GM23338 (cell line): ENCODE measurements around the gene HSDL2. TPM values are rescaled to one million over a fixed set of nuclear protein-coding genes. Genes with fewer than 3 reads are reported as not detected.

Source experiments
- ATAC-seq: fragments of 200-7000 bp; cut with Tn5 transposase; 3 replicates; pipeline ENCODE4 v1.9.1; 2020
- DNase-seq: peaks from one replicate; pipeline ENCODE4 v3.0.0-alpha.2; 2015; ENCODE audit warnings: low spot score
- H2AFZ ChIP-seq: fragments of 200-600 bp; sonication (generic); 2 replicates; pipeline ENCODE4 v1.8.0; 2016; ENCODE audit warnings: antibody characterized with exemption, mild to moderate bottlenecking, moderate library complexity
- H3F3A ChIP-seq: fragments of 200-600 bp; sonication (generic); replicated peaks from 2 replicates; pipeline ENCODE4 v1.8.0; 2017; ENCODE audit warnings: antibody characterized with exemption, mixed run types, low read depth
- H3K27ac ChIP-seq: fragments of 200-600 bp; sonication (generic); 2 replicates; pipeline ENCODE4 v1.6.1; 2016; ENCODE audit warnings: low read depth
- H3K27me3 ChIP-seq: fragments of 200-600 bp; sonication (generic); 2 replicates; pipeline ENCODE4 v1.8.0; 2016; ENCODE audit warnings: mild to moderate bottlenecking, mixed run types, moderate library complexity; ENCODE audit not compliant: insufficient read depth
- H3K36me3 ChIP-seq: fragments of 200-600 bp; sonication (generic); 2 replicates; pipeline ENCODE4 v1.8.0; 2016; ENCODE audit warnings: mild to moderate bottlenecking; ENCODE audit not compliant: insufficient read depth
- H3K4me1 ChIP-seq: fragments of 200-600 bp; sonication (generic); 2 replicates; pipeline ENCODE4 v1.8.0; 2016; ENCODE audit warnings: mild to moderate bottlenecking, moderate library complexity; ENCODE audit not compliant: insufficient read depth
- H3K4me2 ChIP-seq: fragments of 200-600 bp; sonication (generic); 2 replicates; pipeline ENCODE4 v1.7.1; 2017; ENCODE audit warnings: mixed run types
- H3K4me3 ChIP-seq: fragments of 200-600 bp; sonication (generic); 2 replicates; pipeline ENCODE4 v1.6.1; 2016; ENCODE audit warnings: mixed run types
- H3K79me2 ChIP-seq: fragments of 200-600 bp; sonication (generic); replicated peaks from 2 replicates; pipeline ENCODE4 v1.8.0; 2017; ENCODE audit warnings: mild to moderate bottlenecking; ENCODE audit not compliant: insufficient read depth
- H3K9me2 ChIP-seq: fragments of 200-600 bp; sonication (generic); 2 replicates; pipeline ENCODE4 v1.8.0; 2017; ENCODE audit not compliant: insufficient read depth
- H4K20me1 ChIP-seq: fragments of 200-600 bp; sonication (generic); replicated peaks from 2 replicates; pipeline ENCODE4 v1.8.0; 2017; ENCODE audit warnings: mild to moderate bottlenecking; ENCODE audit not compliant: insufficient read depth
- H3K27ac Mint-ChIP-seq: 2 replicates; pipeline ENCODE4 v1.8.0; 2020; ENCODE audit warnings: inconsistent platforms, mild to moderate bottlenecking, moderate library complexity, mixed read lengths
- H3K27me3 Mint-ChIP-seq: 3 replicates; pipeline ENCODE4 v1.8.0; 2022; ENCODE audit warnings: low read depth, mild to moderate bottlenecking, moderate library complexity, mixed read lengths, inconsistent platforms; ENCODE audit not compliant: insufficient read depth, poor library complexity
- H3K36me3 Mint-ChIP-seq: 3 replicates; pipeline ENCODE4 v1.8.0; 2021; ENCODE audit warnings: low read depth, mild to moderate bottlenecking, inconsistent platforms, moderate library complexity, mixed read lengths
- H3K4me1 Mint-ChIP-seq: 3 replicates; pipeline ENCODE4 v1.8.0; 2020; ENCODE audit warnings: mild to moderate bottlenecking, inconsistent platforms, mixed read lengths
- H3K4me3 Mint-ChIP-seq: 3 replicates; pipeline ENCODE4 v1.8.0; 2021; ENCODE audit warnings: moderate library complexity, mild to moderate bottlenecking, inconsistent platforms, mixed read lengths
- H3K9me3 Mint-ChIP-seq: 3 replicates; pipeline ENCODE4 v1.8.0; 2020; ENCODE audit warnings: moderate library complexity, mild to moderate bottlenecking, inconsistent platforms, mixed read lengths
- CTCF ChIP-seq, 2 experiments: fragments of 200-600 bp in 1 of 2; sonication (generic) in 1 of 2; conservative IDR thresholded peaks; 2 replicates each; pipeline versions ENCODE4 v1.5.1 to v1.6.1; 2016 to 2017; ENCODE audit warnings: antibody characterized with exemption in 2 of 2, low read depth in 2 of 2, mild to moderate bottlenecking in 2 of 2, moderate library complexity in 1 of 2
- EZH2 ChIP-seq: fragments of 200-600 bp; sonication (generic); IDR thresholded peaks from one replicate; pipeline ENCODE4 v1.8.0; 2017; ENCODE audit warnings: antibody characterized with exemption, mild to moderate bottlenecking, low read depth; ENCODE audit not compliant: unreplicated experiment
- EZH2phosphoT487 ChIP-seq: fragments of 200-600 bp; sonication (generic); IDR thresholded peaks from one replicate; pipeline ENCODE4 v1.8.1; 2018; ENCODE audit warnings: antibody characterized with exemption; ENCODE audit not compliant: unreplicated experiment
- JUNB ChIP-seq: IDR thresholded peaks from one replicate; pipeline ENCODE4 v1.6.1; 2016; ENCODE audit warnings: antibody characterized with exemption; ENCODE audit not compliant: unreplicated experiment
- REST ChIP-seq: IDR thresholded peaks from one replicate; pipeline ENCODE4 v1.6.1; 2018; ENCODE audit warnings: antibody characterized with exemption; ENCODE audit not compliant: unreplicated experiment
- ZNF331 ChIP-seq: fragments of 250-450 bp; sonication (Bioruptor Pico); IDR thresholded peaks from 2 replicates; pipeline ENCODE4 v1.5.0; 2020; ENCODE audit warnings: low read depth, mild to moderate bottlenecking, moderate library complexity
- polyA plus RNA-seq: library from polyadenylated mRNA; unstranded; fragments of >200 nt; fragmentation: Nextera tagmentation; extraction: Ambion mirVana; gene quantifications from 2 replicates; pipeline ENCODE4 v1.2.1, GENCODE V29; 2016
- total RNA-seq: library from RNA; depleted of rRNA; stranded (reverse); fragments of >200 nt; shearing (Covaris generic); gene quantifications from 2 replicates; pipeline ENCODE4 v1.2.3, GENCODE V29; 2014

Gene HSDL2
- total and polyA plus RNA-seq, 2 experiments from 2014 or later = 11.4 to 15.3 TPM

GRCh38 chr9:112446526-112446925, 66.6 kb downstream of the HSDL2 start:
- Histone ChIP-seq H3K27ac (no peak overlapping the region), H2AFZ (no peak overlapping the region), H3F3A (no peaks in the 10 kb centered on the region), H3K4me1 (no peaks in the 10 kb centered on the region), H3K36me3 (no peaks in the 10 kb centered on the region), H3K79me2 (no peaks in the 10 kb centered on the region), H3K9me2 (no peaks in the 10 kb centered on the region), H3K4me3 (no peak overlapping the region), H4K20me1 (no peaks in the 10 kb centered on the region), H3K27me3 (no peaks in the 10 kb centered on the region), H3K4me2 (no peak overlapping the region)
- no peak for TF ChIP-seq REST
- TF ChIP-seq CTCF (conservative IDR thresholded peaks at IDR 0.05; ENCODE audit: low read depth in 2 of 2) = no peak
- no peak for TF ChIP-seq EZH2
- no peak for TF ChIP-seq ZNF331 (CRISPR knock-in tag)
- no peak for TF ChIP-seq JUNB
- Mint-ChIP-seq H3K27me3 (no peaks in the 10 kb centered on the region), H3K4me3 (no peak overlapping the region), H3K36me3 (no peaks in the 10 kb centered on the region), H3K9me3 (no peaks in the 10 kb centered on the region), H3K4me1 (no peaks in the 10 kb centered on the region), H3K27ac (no peak overlapping the region)
- no peak for DNase-seq
- no peak for ATAC-seq

GRCh38 chr9:112447283-112447761, 67.4 kb downstream of the HSDL2 start:
- H3K4me1 ChIP-seq = no peaks in the 10 kb centered on the region
- no peaks in the 10 kb centered on the region for H3K9me2 ChIP-seq
- no peak overlapping the region for H2AFZ ChIP-seq
- ATAC-seq (no peak), DNase-seq (no peak)
- H3K27ac ChIP-seq = no peak overlapping the region
- no peaks in the 10 kb centered on the region for H3K27me3 ChIP-seq
- H3K79me2 ChIP-seq = no peaks in the 10 kb centered on the region
- Mint-ChIP-seq H3K27me3 (no peaks in the 10 kb centered on the region), H3K9me3 (no peaks in the 10 kb centered on the region), H3K4me1 (no peaks in the 10 kb centered on the region), H3K27ac (no peak overlapping the region), H3K36me3 (no peaks in the 10 kb centered on the region), H3K4me3 (no peak overlapping the region)
- TF ChIP-seq CTCF (conservative IDR thresholded peaks at IDR 0.05; ENCODE audit: low read depth in 2 of 2) = no peak
- TF ChIP-seq EZH2phosphoT487 = no peak
- no peak overlapping the region for H3K4me3 ChIP-seq
- H3K4me2 ChIP-seq = no peak overlapping the region
- H4K20me1 ChIP-seq = no peaks in the 10 kb centered on the region
- no peaks in the 10 kb centered on the region for H3F3A ChIP-seq
- no peaks in the 10 kb centered on the region for H3K36me3 ChIP-seq
